ENCODE measurements around the gene NAA60.

The NAA60 gene

DNA sequence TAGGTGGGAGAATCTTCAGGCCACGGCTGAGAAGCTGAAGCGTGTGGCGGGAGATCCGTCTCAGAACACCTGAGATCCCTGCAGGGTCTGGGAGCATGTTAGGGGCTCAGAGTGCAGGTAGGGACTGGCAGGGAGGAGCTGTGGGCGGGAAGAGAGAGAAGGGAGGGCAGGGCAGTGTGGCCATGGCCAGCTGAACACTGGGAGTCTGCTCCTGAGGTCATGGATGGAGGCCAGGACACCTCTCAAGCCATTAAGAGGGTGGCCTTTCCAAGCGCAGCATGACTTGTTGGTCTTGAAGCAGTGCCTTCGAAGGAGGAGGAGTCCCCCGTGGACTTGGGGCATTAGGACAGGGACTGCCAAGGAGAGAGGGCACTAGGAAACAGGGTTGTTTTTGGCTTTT lies 23.7 kb downstream of the NAA60 start:
- Histone ChIP-seq H3K4me2 (ENCODE audit: low read length) (no peak overlapping the region), H3K9ac (ENCODE audit: low read length) (no peak overlapping the region), H3K9me3 (ENCODE audit: low read length) (no peaks in the 10 kb centered on the region), H3F3A (ENCODE audit: insufficient read depth, low read length) (no peaks in the 10 kb centered on the region), H3K4me1 (ENCODE audit: insufficient read depth, low read length, severe bottlenecking) (no peaks in the 10 kb centered on the region), H3K4me3 (ENCODE audit: low read depth, low read length, poor library complexity, severe bottlenecking) (no peak overlapping the region), H3K27ac (ENCODE audit: low read depth, low read length, poor library complexity, severe bottlenecking) (no peak overlapping the region), H3K27me3 (ENCODE audit: insufficient read depth, low read length) (no peaks in the 10 kb centered on the region), H3K36me3 (ENCODE audit: insufficient read depth, low read length) (peaks cover 19% of the 10 kb centered on the region), H3K79me2 (ENCODE audit: insufficient read depth, low read length) (peaks cover 42% of the 10 kb centered on the region), H3K9me2 (ENCODE audit: low read depth, low read length) (no peaks in the 10 kb centered on the region), H2AFZ (ENCODE audit: low read length) (no peak overlapping the region), H4K20me1 (ENCODE audit: insufficient read depth, low read length) (no peaks in the 10 kb centered on the region)
- TF ChIP-seq, protein P1, sequence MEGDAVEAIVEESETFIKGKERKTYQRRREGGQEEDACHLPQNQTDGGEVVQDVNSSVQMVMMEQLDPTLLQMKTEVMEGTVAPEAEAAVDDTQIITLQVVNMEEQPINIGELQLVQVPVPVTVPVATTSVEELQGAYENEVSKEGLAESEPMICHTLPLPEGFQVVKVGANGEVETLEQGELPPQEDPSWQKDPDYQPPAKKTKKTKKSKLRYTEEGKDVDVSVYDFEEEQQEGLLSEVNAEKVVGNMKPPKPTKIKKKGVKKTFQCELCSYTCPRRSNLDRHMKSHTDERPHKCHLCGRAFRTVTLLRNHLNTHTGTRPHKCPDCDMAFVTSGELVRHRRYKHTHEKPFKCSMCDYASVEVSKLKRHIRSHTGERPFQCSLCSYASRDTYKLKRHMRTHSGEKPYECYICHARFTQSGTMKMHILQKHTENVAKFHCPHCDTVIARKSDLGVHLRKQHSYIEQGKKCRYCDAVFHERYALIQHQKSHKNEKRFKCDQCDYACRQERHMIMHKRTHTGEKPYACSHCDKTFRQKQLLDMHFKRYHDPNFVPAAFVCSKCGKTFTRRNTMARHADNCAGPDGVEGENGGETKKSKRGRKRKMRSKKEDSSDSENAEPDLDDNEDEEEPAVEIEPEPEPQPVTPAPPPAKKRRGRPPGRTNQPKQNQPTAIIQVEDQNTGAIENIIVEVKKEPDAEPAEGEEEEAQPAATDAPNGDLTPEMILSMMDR (IDR thresholded peaks at IDR 0.05; ENCODE audit: low read length), result no peak
- no peak for TF ChIP-seq EZH2 (IDR thresholded peaks at IDR 0.05; ENCODE audit: borderline replicate concordance, low read length)

DNA sequence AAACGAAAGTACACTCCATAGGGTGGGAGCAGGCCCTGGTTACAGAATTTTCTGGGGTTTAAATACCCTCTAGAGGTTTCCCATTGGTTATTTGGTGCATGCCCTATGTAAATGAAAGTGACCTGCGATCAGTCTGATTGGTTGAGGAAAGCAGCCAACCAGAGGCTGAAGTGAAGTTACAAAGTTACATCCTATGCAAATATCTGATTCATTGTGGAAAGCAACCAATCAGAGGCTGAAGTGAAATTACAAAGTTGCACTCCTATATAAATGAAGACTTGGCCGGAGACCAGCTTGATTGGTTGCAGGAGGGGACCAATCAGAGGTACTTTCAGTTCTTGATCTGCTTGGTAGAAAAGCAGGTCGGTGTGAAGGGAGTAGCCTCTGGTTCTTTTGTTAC lies 24.4 kb downstream of the NAA60 start:
- Histone ChIP-seq H3K9me3 (ENCODE audit: low read length) (0 out of 2 replicates have a peak, but pooled peaks cover 3% of the 10 kb centered on the region), H3K79me2 (ENCODE audit: insufficient read depth, low read length) (peaks cover 34% of the 10 kb centered on the region), H3F3A (ENCODE audit: insufficient read depth, low read length) (no peaks in the 10 kb centered on the region), H3K4me2 (ENCODE audit: low read length) (no peak overlapping the region), H3K4me3 (ENCODE audit: low read depth, low read length, poor library complexity, severe bottlenecking) (no peak overlapping the region), H3K36me3 (ENCODE audit: insufficient read depth, low read length) (peaks cover 24% of the 10 kb centered on the region), H3K9me2 (ENCODE audit: low read depth, low read length) (no peaks in the 10 kb centered on the region), H3K27ac (ENCODE audit: low read depth, low read length, poor library complexity, severe bottlenecking) (no peak overlapping the region), H3K4me1 (ENCODE audit: insufficient read depth, low read length, severe bottlenecking) (no peaks in the 10 kb centered on the region), H2AFZ (ENCODE audit: low read length) (no peak overlapping the region), H3K27me3 (ENCODE audit: insufficient read depth, low read length) (no peaks in the 10 kb centered on the region), H3K9ac (ENCODE audit: low read length) (no peak overlapping the region), H4K20me1 (ENCODE audit: insufficient read depth, low read length) (no peaks in the 10 kb centered on the region)
- TF ChIP-seq, protein P1 (IDR thresholded peaks at IDR 0.05; ENCODE audit: low read length), result no peak
- no peak for TF ChIP-seq EZH2 (IDR thresholded peaks at IDR 0.05; ENCODE audit: borderline replicate concordance, low read length)

DNA sequence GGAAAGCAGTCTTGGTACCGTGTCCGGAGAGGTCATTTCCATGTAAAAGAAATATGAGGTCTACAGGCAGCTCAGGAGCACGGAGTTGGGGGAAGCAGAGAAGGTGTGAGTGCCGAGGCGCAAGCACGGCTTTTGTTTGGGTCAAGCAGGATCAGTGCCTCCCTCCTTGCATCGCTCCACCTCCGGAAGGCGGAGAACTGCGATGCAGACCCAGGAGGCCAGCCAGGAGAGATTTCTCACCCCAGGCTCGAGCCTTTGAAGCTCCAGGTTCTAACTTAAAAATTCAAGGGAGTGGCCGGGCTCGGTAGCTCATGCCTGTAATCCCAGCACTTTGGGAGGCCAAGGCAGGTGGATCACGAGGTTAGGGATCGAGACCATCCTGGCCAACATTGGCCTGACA lies 25.0 kb downstream of the NAA60 start:
- Histone ChIP-seq H3K79me2 (ENCODE audit: insufficient read depth, low read length) (peaks cover 32% of the 10 kb centered on the region), H3K27me3 (ENCODE audit: insufficient read depth, low read length) (no peaks in the 10 kb centered on the region), H4K20me1 (ENCODE audit: insufficient read depth, low read length) (no peaks in the 10 kb centered on the region), H2AFZ (ENCODE audit: low read length) (no peak overlapping the region), H3K36me3 (ENCODE audit: insufficient read depth, low read length) (peaks cover 29% of the 10 kb centered on the region), H3K9ac (ENCODE audit: low read length) (no peak overlapping the region), H3F3A (ENCODE audit: insufficient read depth, low read length) (no peaks in the 10 kb centered on the region), H3K4me2 (ENCODE audit: low read length) (no peak overlapping the region), H3K4me3 (ENCODE audit: low read depth, low read length, poor library complexity, severe bottlenecking) (no peak overlapping the region), H3K9me3 (ENCODE audit: low read length) (0 out of 2 replicates have a peak, but pooled peaks cover 3% of the 10 kb centered on the region), H3K27ac (ENCODE audit: low read depth, low read length, poor library complexity, severe bottlenecking) (no peak overlapping the region), H3K4me1 (ENCODE audit: insufficient read depth, low read length, severe bottlenecking) (no peaks in the 10 kb centered on the region), H3K9me2 (ENCODE audit: low read depth, low read length) (no peaks in the 10 kb centered on the region)
- TF ChIP-seq, protein P1 (IDR thresholded peaks at IDR 0.05; ENCODE audit: low read length), result no peak
- no peak for TF ChIP-seq EZH2 (IDR thresholded peaks at IDR 0.05; ENCODE audit: borderline replicate concordance, low read length)

All from OCI-LY1 (cell line).